ENCODE measurements around the gene ETF1.

ETF1 gene

GRCh38 chr5:138560971-138561370 is 17.9 kb upstream of the ETF1 start:
- no peak for DNase-seq

DNA sequence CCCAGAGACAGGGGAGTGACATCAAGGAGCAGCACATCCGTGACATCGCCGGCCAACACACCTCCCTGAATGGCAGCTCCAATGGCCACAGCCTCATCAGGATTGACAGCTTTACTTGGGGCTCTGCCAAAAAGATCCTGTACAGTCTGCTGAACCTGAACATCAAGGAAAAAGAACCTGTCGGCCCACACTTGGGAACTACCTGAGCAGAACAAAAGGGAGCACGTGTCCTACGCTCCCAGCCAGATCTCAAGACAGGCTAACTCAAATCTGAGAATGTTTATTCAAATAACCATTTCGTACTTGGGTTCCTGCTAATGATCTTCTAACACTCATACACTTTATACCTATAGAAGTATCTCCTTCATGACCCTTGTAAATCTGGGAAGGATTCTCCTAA is 16.9 kb upstream of the ETF1 start:
- DNase-seq = no peak

DNA sequence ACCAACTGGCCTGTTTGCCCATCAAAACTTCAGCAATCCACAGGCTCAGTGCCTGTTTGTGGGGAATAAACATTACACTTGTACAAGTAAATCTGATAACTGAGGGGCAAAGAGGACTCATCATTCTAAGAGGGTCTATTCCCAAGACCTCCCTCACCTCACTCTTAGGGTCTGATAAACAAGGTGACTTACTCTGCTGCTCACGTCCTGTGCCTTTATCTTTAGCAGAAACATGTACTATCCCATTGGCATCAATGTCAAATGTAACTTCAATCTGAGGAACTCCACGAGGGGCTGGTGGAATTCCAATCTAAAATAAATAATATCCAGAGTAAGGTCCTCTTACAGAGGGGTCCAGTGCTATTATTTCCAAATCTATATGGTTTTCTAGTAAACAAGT is 14.6 kb upstream of the ETF1 start:
- no peak for DNase-seq

DNA sequence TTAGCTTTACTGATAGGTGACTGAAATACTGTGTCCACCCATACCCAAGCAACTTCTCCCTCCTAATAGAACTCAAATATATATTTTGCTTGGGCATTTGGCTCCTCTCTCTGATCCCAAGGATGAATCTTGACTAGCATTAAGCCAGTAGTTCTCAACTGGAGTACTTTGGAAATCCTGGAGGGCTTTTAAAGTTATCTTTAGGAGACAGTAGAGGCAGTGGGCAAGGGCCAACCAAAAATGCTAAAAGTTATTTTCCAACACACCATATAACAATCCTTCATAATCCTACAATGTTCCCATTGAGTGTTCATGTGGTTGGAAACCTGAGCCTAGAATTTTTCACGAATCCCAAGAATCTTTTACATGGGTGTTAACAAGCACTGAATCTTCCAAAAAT is 11.1 kb upstream of the ETF1 start:
- DNase-seq = no peak

GRCh38 chr5:138553437-138554095 is 10.5 kb upstream of the ETF1 start:
- DNase-seq = no peak

- DNase-seq = no peak
Measured at GRCh38 chr5:138552657-138553056, 9.6 kb upstream of the ETF1 start.

DNA sequence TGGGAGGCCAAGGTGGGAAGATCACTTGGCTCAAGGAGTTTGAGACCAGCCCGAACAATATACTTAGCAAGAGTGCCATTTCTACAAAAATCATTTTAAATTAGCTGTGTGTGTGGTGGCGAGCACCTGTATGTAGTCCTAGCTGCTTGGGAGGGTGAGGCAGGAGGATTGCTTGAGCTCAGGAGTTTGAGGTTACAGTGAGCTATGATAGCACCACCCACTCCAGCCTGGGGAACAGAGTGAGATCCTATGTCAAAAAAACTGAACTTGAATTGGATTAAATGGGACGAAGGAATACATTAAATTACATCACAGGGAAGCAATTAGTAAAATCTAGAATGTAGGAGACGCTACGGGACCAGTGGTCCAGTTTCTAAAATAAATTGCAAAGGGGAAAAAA is 6.4 kb upstream of the ETF1 start:
- no peak for DNase-seq

- no peak for DNase-seq
Measured at GRCh38 chr5:138545919-138546562, 3.0 kb upstream of the ETF1 start.

- no peak for DNase-seq
Measured at GRCh38 chr5:138544181-138545134, 1.4 kb upstream of the ETF1 start.

DNA sequence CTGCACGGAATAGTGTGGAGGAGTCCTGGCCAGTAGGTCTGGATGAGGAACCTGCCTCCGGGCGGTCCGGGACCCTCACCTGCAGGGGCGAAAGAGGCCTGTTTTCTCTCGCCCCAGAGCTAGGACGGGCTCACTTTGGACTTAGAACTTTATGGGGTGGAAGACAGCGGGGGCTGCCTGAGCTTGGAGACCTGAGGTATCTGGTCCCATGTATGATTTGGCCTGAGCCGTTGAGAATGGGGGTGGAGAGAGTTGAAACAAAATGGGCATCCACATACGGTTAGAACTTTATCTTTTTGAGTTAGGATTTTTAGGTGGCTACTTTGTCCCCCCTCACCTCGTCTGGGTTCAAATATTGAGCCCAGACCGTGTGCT is 681 bp upstream of the ETF1 start:
- no peak for DNase-seq

DNA sequence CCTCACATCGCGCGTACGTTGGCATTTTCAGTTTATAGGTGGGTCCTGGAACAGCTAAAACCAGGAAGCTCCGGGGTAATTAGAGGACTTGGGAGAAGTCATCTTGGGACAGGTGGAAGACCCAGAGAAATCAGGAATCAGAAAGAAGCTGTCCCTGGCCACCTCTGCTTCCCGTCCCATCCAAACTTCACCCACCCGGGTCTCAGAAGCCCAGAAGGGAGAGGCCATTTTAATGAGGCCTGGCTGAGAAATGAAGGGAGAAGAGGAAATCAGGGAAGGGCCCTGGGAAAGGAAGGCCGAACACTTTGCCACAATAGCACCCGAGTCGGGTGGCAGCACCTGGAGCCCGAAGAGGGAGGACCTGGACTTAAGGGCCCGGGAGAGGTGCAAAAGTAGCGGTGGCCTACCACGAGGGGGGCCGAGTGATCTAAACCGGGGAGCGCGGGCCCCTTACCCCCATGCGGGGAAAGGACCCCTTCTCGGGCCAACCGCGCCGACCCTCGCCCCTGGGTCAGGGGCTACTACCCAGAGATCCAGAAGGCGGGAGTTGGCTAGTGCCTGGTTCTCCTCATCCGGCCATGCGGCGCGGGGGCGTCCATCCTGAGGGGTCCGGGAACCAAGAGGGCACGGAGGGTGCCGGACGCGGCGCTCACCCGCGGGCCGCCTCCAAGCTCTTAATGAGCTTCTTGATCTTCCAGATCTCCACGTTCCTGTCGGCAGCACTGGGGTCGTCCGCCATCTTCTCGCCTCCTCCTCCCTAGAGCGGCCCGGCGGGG is 668 bp downstream of the ETF1 start:
- no peak for DNase-seq

- no peak for DNase-seq
Measured at GRCh38 chr5:138541511-138542179, 1.4 kb downstream of the ETF1 start.

DNA sequence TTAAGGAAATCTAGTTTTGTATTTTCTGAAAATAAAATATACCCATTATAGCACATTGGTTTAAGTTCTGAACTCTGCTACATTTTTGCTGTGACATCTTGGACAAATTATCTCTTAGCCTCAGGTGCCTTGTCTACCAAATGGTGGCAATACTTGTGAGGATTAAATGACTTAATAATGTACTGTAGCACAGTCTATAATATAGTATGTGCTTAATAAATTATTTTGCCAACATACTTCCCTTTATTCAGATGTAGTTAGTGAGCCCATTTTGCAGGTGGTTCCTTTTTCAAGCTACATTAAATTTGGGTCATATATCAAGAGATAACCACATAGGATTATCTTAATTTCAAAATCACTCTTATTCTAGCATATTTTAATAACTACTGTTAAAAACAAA is 3.2 kb downstream of the ETF1 start:
- no peak for DNase-seq

DNA sequence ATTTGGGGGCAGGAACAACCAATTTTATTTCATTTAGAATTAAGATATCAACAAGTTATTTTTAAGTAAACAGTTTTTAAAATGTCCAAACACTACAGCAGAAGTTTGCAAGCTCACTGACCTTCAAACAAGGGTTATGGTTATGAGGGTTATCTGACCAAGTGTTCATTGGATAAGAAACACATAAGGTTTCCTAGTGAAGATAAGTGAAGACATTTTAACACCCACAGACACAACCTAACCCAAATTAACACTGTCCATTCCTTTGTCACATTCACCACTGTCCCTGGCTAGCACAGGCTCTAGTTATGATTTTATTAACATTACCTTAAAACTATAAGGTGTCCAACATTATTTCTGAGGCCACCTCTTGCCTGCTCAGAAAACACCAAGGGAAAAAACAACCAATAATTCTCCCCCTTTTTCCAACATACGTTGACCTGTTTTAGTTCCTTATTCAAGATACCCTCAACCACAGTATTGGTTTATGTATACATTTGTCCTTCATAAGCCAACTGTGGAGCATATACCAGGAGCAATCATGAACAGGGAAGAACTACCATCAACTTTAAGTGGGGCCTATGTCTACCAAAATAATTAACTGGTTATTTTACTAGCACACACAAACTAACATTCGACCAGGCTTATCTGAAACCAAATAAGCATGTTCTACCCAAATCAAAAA is 4.0 kb downstream of the ETF1 start:
- no peak for DNase-seq

GRCh38 chr5:138536665-138537315 is 6.2 kb downstream of the ETF1 start:
- DNase-seq = no peak

GRCh38 chr5:138536215-138536614 is 6.8 kb downstream of the ETF1 start:
- DNase-seq = no peak

DNA sequence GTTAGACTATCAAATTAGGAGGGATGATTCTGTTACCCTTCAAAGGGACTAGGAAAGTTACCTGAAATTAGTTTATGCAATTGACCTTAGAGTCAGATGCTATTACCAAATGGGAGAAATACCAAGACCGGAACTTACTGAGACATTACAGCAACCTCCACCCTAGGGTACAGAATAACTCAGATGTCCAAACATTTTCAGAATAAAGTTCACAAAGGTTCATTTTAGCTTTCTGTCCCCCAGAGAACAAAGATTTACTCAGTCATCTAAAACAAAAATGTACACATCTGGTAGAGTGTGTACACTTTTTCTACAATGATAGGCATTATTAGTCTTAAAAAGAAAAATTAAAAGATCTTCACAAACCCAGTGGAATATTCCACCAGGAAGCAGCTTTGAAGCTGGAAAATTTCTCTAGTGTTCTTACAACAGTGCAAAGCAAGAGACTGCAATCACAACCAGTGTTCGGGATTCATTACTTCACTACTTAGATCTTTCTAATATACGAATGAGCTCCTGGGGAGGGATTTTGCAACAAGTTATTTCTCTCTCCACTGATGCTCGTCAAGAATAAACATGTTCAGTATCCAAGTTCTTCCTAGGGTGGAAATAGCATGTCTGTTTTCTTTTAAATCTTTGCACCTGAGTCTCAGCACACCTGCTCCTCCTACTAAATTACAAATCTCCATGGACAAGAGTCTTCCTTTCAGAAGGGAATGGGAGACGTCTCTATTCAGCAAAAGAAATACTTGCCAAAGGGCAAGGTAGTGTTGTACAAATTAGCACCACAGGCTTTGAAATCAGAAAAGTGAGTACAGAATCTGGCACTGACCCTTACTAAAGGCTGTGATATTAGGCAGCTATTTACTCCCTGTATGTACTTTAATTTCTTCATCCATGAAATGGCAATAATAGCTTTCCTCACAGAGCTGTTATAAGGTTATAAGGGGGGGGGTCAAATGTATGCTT is 8.8 kb downstream of the ETF1 start:
- DNase-seq = no peak

- no peak for DNase-seq
Measured at GRCh38 chr5:138529812-138530211, 13.2 kb downstream of the ETF1 start.

DNA sequence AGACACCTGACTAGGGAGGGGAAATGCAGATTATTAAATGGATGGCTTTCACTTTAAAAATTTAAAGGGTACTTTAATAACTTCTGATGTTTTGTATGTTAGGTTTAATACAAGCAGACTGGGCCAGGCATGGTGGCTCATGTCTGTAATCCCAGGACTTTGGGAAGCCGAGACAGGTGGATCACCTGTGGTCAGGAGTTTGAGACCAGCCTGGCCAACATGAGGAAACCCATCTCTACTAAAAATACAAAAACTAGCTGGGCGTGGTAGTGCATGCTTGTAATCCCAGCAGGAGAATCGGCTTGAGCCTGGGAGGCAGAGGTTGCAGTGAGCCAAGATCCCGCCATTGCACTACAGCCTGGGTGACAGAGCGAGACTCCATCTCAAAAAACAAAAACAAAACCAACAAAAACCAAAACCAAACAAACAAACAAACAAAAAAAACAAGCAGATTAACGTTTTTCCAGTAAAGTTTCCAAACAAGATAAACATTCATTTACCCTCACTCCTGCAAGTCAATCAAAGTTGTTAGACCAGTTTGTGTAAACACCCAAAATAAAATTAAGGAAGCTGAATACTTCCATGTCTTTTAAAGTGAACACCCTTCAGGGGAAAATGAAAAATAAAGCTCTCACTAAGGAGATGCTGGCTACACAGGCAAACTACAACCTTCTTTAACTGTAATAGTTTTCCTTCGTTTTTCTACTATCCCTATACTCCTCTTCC is 14.1 kb downstream of the ETF1 start:
- no peak for DNase-seq

Measured in stimulated activated CD4-positive, alpha-beta T cell treated with anti-CD3 and anti-CD28 coated beads, Interleukin-4, amount 100 ng/mL, for 4 hours (primary cell).